ENCODE data around the gene MEX3A. TPM values are rescaled to one million over a fixed set of nuclear protein-coding genes. Genes with fewer than 3 reads are reported as not detected.

Gene MEX3A
- polyA plus RNA-seq, 1 donor from 2014 or later = 0.05 TPM

DNA sequence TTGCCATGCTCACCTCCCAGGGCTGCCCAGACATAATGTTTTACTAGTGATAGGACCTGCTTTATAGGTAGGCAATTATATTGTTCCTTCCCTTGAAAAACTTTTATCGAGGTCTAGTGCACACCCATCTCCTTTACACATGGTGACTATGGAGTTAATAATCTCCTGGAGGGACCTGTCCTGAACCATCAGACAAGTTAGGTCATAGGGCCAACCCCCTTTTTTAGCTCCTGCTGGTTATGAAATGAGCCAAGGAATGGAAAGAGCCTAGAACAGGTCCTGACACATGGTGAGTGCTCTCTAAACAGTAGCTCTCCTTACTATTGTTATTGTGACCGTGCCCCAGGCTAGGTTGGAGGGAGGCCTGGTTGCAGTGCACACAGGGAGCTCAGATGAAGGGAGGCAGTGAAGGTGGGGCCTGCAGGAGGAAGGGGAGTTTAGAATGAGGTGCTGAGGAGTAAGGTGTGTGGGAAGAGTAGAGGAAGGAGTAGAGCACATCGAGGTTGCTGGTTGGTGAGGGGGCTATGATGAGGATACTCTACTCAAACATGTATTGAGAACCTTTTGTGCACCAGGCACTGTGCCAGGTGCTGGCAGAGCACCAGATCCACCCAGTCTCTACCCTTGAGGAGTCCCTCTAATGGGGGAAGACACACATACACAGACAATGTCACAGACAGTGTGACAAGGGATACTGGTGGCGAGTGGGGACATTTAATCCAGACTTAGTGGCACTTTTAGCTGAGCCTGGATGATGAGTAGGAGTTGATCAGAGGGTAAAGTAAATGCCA is 18.1 kb upstream of the MEX3A start:
- peaks cover 24 to 48% (median 43%) of the 10 kb centered on the region in 3 donors for H3K4me1 Mint-ChIP-seq
- H3K9me3 Mint-ChIP-seq = no peaks in the 10 kb centered on the region
- H3K4me3 Mint-ChIP-seq = peak overlapping the region in 3 of 4 donors; percentile 0 to 49 (median 10)
- no peaks in the 10 kb centered on the region for H3K36me3 Mint-ChIP-seq
- peak overlapping the region; percentile 35 to 96 (median 96) for H3K27ac Mint-ChIP-seq
- H3K27me3 Mint-ChIP-seq = no peaks in the 10 kb centered on the region

GRCh38 chr1:156099282-156099681 is 17.0 kb upstream of the MEX3A start:
- Mint-ChIP-seq H3K36me3 (no peaks in the 10 kb centered on the region), H3K4me3 (no peak overlapping the region), H3K9me3 (no peaks in the 10 kb centered on the region), H3K4me1 (peaks cover 24 to 44% (median 37%) of the 10 kb centered on the region in 3 donors), H3K27ac (peak overlapping the region in 2 of 3 donors; percentile 81 to 96), H3K27me3 (no peaks in the 10 kb centered on the region)

GRCh38 chr1:156098784-156099183 is 16.5 kb upstream of the MEX3A start:
- Mint-ChIP-seq H3K36me3 (no peaks in the 10 kb centered on the region), H3K27me3 (no peaks in the 10 kb centered on the region), H3K9me3 (no peaks in the 10 kb centered on the region), H3K4me3 (peak overlapping the region in 1 of 4 donors; percentile 82), H3K4me1 (peaks cover 24 to 39% (median 34%) of the 10 kb centered on the region in 3 donors), H3K27ac (peak overlapping the region; percentile 96 to 99 (median 98))

DNA sequence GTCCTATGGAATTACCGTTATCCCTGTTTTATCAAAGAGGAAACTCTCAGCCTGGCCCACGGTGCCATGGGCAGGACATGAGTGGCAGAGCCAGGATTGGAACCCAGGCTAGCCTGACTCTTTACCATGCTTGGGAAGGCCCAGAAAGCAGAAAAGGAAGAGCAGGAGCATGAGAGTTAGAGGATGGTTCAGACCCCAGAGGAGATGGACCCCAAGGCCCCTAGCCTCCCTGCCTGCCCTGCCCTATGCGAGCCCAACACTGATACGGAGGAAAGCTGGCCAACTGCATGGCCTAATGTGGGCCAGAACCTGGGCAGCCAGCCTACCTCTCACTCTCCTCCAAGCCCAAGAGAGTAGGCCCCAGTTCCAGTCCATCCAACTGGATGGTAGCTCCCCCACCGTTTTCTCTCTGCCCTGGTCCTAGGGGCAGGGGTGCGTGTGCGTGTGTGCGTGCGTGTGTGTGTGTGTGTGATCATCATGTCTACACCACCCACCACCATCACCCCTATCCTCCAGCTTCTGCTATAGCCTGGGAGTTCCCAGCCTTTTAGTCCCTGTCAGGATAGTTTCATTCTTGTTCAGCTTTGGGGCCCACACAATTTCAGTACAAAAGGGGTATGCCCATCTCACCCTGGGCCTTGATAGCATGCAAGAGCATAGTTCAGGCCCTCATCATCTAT is 15.4 kb upstream of the MEX3A start:
- Mint-ChIP-seq H3K4me1 (peaks cover 24 to 29% (median 28%) of the 10 kb centered on the region in 3 donors), H3K36me3 (no peaks in the 10 kb centered on the region), H3K4me3 (peak overlapping the region in 3 of 4 donors; percentile 82 to 93 (median 84)), H3K27me3 (peaks cover 2% of the 10 kb centered on the region), H3K9me3 (no peaks in the 10 kb centered on the region), H3K27ac (peak overlapping the region; percentile 96 to 99 (median 98))

GRCh38 chr1:156096640-156097391 is 14.6 kb upstream of the MEX3A start:
- Mint-ChIP-seq H3K27me3 (peaks cover 3% of the 10 kb centered on the region), H3K9me3 (no peaks in the 10 kb centered on the region)

DNA sequence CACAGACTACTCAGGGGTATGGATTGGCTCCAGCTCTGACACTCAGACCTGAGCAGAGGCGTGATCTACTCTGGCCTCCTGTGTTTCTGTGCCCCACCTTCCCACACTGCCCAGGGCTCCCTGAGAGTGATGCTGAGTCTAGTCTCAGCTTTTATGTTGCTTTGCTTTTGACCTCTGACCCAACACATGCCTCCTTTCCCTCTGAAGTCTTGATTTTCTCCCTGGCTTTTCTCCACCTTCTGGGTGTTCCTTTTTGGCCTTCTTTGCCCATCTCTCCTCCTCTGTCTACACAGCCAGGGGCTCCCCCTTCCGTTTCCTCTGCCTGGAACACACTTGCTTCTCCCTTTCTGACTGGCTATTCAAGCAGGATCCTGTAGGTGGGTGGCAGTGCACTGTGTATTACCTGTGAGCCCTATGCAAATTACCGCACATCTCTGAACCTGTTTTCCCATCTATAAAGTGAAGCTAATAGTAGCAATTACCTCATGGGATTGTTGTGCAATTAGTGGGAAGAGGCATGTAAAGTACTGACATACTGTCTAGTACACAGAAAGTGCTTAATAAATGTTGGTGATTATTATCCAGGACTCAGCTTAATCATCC is 13.7 kb upstream of the MEX3A start:
- Mint-ChIP-seq H3K4me3 (peak overlapping the region in 2 of 4 donors; percentile 82 to 93), H3K9me3 (no peaks in the 10 kb centered on the region), H3K27me3 (peaks cover 3% of the 10 kb centered on the region), H3K27ac (peak overlapping the region; percentile 96 to 99 (median 98)), H3K4me1 (peaks cover 24 to 30% (median 27%) of the 10 kb centered on the region in 3 donors), H3K36me3 (no peaks in the 10 kb centered on the region)

More at GRCh38 chr1:156096640-156097391, 14.6 kb upstream of the MEX3A start:
- no peaks in the 10 kb centered on the region for H3K36me3 Mint-ChIP-seq
- peak overlapping the region; percentile 79 to 93 (median 83) for H3K4me3 Mint-ChIP-seq
- peaks cover 24 to 29% (median 28%) of the 10 kb centered on the region in 3 donors for H3K4me1 Mint-ChIP-seq
- peak overlapping the region; percentile 96 to 99 (median 98) for H3K27ac Mint-ChIP-seq

- Mint-ChIP-seq H3K36me3 (no peaks in the 10 kb centered on the region), H3K27ac (no peak overlapping the region)
These were observed 9.3 kb upstream of the MEX3A start for GRCh38 chr1:156091610-156092009.

DNA sequence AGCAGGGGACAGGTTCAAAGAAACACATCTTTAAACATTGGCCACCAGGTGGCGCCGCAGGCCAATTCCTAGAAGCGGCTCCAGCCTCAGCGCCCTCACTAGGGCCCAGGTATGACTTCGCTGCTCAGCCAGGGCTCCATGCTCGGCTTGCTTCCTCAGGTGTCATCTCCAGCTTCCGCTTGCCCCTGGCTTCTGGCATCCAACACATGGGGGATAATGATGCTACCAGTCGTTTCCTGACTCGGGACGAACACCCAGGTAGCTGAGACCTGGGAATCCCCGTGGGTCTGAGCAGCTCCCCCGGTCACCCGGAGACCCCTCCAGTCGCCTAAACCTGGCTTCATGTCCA is 8.5 kb upstream of the MEX3A start:
- H3K4me1 Mint-ChIP-seq = peaks cover under 1 to 11% (median 4%) of the 10 kb centered on the region in 3 donors
- peak overlapping the region in 2 of 4 donors; percentile 2 to 58 for H3K4me3 Mint-ChIP-seq
- no peaks in the 10 kb centered on the region for H3K36me3 Mint-ChIP-seq
- H3K27me3 Mint-ChIP-seq = peaks cover 17% of the 10 kb centered on the region
- peak overlapping the region in 2 of 3 donors; percentile 72 to 85 for H3K27ac Mint-ChIP-seq
- H3K9me3 Mint-ChIP-seq = no peaks in the 10 kb centered on the region

More at GRCh38 chr1:156091610-156092009, 9.3 kb upstream of the MEX3A start:
- peaks cover 7 to 19% (median 11%) of the 10 kb centered on the region in 3 donors for H3K4me1 Mint-ChIP-seq
- H3K9me3 Mint-ChIP-seq = no peaks in the 10 kb centered on the region
- no peak overlapping the region for H3K4me3 Mint-ChIP-seq
- H3K27me3 Mint-ChIP-seq = peaks cover 15% of the 10 kb centered on the region

- Mint-ChIP-seq H3K27me3 (peaks cover 18% of the 10 kb centered on the region), H3K36me3 (no peaks in the 10 kb centered on the region)
These were observed 8.0 kb upstream of the MEX3A start for GRCh38 chr1:156090138-156090839.

DNA sequence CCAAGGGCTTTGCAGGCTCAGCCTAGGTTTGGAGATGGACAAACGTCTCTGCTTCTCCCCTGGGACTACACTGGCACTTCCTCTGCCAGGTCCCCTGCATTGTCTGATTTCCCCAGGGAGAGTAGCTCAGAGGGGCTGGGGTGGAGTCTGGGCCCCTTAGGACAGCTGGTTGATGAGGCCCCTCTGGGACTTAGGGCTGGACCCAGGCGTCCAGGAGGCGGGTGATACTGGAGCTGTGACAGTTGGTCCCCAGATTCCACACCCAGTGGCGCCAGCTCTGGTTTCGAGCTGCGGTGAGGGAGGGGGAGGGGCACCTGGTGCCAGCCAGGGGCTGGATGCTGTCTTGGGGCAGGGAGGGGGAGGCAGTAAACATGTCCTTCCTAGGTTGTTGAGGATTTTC is 7.4 kb upstream of the MEX3A start:
- Mint-ChIP-seq H3K4me1 (peaks cover 0 to 8% (median 4%) of the 10 kb centered on the region in 3 donors), H3K9me3 (no peaks in the 10 kb centered on the region), H3K27me3 (peaks cover 18% of the 10 kb centered on the region), H3K4me3 (no peak overlapping the region), H3K27ac (peak overlapping the region in 1 of 3 donors; percentile 23), H3K36me3 (no peaks in the 10 kb centered on the region)

More at GRCh38 chr1:156090138-156090839, 8.0 kb upstream of the MEX3A start:
- Mint-ChIP-seq H3K27ac (peak overlapping the region in 2 of 3 donors; percentile 71 to 72), H3K4me3 (peak overlapping the region in 2 of 4 donors; percentile 2 to 58), H3K9me3 (no peaks in the 10 kb centered on the region), H3K4me1 (peaks cover 0 to 8% (median 4%) of the 10 kb centered on the region in 3 donors)

GRCh38 chr1:156086256-156086662 is 4.0 kb upstream of the MEX3A start:
- H3K27me3 Mint-ChIP-seq = peaks cover 28% of the 10 kb centered on the region
- H3K4me3 Mint-ChIP-seq = no peak overlapping the region
- H3K36me3 Mint-ChIP-seq = no peaks in the 10 kb centered on the region
- no peaks in the 10 kb centered on the region for H3K9me3 Mint-ChIP-seq
- H3K4me1 Mint-ChIP-seq = peaks cover 0 to 11% (median 6%) of the 10 kb centered on the region in 3 donors
- no peak overlapping the region for H3K27ac Mint-ChIP-seq

DNA sequence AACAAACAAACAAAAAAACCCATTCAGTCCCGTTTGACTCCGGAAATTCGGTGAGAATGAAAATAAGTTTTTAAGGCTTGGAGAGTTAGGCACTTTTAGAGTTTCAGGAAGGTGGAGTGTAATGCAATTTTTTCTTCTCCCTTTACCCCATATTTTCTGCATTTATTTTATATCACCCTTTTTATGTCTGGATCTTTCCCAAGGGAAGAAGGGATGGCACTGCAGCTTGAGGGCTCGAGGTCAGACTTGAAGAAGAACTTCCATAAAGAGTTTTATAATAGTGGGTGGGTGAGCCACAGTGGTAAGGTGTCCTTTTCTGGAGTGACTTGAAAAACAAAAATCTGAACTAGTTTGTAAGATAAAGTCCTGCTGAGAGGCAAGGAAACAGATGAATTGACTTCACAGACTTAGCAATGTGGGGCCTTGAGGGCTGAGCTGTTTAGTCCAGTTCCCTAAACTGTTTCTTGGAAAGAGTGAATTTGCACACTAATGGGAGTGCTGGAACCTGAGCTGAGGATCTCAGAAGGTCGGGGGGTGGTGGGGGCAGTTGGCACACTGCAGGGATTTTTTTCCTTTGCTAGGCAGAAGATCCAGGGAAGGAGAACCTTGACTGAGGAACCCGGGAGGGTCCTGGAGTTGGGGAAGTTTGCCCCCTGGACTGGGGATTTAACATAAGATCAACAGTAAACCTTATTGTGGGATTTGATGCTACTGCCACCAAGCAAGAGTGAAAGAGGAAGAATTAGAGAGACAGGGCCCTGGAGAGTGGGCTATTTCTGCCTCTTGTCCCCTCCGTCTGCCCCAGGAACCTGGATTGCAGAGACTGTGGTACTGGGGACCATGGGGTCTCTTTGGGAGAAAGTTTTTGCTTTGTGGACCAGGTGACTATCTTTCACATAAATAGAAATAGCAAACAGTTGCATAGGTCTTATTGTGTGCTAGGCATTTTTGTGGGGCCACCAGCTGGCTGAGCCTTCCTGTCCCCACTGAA is 1.8 kb upstream of the MEX3A start:
- Mint-ChIP-seq H3K9me3 (no peaks in the 10 kb centered on the region), H3K4me3 (peak overlapping the region; percentile 32 to 77 (median 52)), H3K27me3 (peaks cover 26% of the 10 kb centered on the region), H3K27ac (no peak overlapping the region), H3K4me1 (peaks cover 2 to 4% (median 4%) of the 10 kb centered on the region in 3 donors), H3K36me3 (no peaks in the 10 kb centered on the region)

- Mint-ChIP-seq H3K9me3 (no peaks in the 10 kb centered on the region), H3K27ac (peak overlapping the region in 1 of 3 donors; percentile 12), H3K36me3 (no peaks in the 10 kb centered on the region), H3K27me3 (peaks cover 19% of the 10 kb centered on the region), H3K4me3 (peak overlapping the region; percentile 74 to 96 (median 86)), H3K4me1 (peaks cover 6 to 9% (median 6%) of the 10 kb centered on the region in 3 donors)
These were observed 352 bp downstream of the MEX3A start for GRCh38 chr1:156081917-156082308.

Measured in IgD-negative memory B cell (primary cell).